HG03469 (cell line): ENCODE measurements around the gene OR2B6.
"Not testable (repeated sequence)": the region's sequence is repeated elsewhere in the genome, so short reads cannot be mapped to it uniquely, and the experiment has no call there.

Experiments
- ATAC-seq: cut with Tn5 transposase; IDR thresholded peaks from one replicate; pipeline ENCODE4 v1.9.1; 2021; ENCODE audit warnings: mild to moderate bottlenecking, moderate library complexity, moderate number of reproducible peaks; ENCODE audit not compliant: unreplicated experiment

Gene OR2B6

DNA sequence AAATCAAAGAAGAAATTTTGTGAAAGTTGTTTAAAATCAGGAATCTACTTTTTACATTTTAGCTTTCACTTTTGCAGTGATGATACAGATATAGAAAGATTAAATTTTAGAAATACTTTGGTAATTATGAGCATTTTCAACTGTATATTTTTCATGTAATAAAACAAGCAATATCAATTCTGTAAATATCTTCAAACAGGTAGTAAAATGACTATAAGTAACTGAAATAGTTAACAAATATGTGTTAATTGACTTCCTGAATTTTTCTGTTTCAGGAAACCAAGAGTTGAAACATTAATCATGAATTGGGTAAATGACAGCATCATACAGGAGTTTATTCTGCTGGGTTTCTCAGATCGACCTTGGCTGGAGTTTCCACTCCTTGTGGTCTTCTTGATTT lies at the start of gene OR2B6:
OR2B6 (plus strand) TSS at position 301 of the 400 bp plus-strand sequence; CDS start at position 301, 0 bp downstream.
- ATAC-seq, result no peak

DNA sequence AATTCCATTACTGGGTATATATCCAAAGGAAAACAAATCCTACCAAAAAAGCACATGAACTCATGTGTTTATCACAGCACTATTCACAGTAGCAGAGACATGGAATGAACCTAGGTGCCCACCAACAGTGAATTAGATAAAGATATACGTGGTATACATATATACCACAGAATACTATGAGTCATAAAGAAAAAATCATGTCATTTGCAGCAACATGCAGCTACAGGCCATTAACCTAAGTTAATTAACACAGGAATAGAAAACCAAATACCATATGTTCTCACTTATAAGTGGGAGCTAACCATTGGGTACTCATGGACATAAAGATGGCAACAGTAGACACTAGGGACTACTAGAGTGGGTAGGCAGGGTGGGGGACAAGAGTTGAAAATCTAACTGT lies 49.0 kb upstream of the OR2B6 start:
- no peak for ATAC-seq

DNA sequence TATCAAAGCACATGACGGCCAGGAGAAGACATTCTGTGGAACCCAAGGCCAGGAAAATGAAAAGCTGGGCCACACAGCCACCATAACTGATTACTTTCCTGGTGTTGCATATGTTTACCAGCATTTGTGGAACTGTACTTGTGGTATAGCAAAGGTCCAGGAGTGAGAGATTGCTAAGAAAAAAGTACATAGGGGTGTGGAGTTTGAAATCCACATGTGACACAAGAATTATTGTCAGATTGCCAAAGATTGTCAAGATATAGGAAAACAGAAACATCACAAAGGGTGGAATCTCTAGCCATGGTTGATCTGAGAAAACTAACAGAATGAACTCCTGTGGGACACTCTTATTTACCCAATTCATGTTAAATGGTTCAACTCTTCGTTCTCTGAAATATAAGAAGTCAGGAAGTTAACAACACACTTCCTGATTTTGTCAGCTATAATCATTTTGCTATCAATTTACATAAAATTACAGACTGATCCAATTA lies 45.0 kb upstream of the OR2B6 start, which contains the start of gene OR2B2:
OR2B2 (minus strand) TSS at position 441 of the 491 bp plus-strand sequence; CDS start at position 364, 77 bp downstream.
- ATAC-seq, result no peak

DNA sequence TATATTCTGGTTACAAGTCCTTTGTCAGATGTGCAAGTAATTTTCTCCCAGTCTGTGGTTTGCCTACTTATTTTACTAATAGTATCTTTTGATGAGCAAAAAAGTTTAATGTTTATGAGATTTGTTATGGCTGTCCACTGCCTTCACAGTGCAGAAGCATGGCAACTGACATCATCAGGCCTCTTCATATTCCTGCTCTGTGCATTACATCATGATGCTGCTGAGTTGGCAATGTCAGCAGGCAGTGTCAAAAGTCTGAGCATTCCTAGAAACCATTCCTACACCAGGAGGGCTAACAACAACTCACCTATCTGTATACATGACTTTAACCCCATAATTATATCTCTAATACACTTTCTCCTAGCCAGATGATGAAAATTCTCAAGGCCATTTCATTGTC lies 34.1 kb upstream of the OR2B6 start:
- no peak for ATAC-seq

DNA sequence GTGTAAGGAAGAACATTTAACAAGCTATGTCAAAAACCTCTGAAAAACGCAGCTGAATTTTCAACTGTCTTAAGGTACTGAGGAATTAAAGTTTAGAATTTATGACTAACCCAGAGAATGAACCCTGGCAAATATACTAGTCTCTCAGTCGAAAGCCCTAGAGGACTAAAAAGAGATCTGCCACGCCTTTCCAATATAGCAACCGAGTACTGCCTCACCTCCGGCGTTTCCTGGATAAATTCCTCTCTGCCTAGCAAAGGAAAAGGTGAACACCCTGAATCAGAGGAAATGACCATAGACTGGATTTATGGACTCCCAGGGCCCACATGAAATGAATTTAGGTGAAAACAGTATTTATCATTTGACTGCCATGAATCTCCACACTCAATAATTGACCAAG lies 32.9 kb upstream of the OR2B6 start:
- no peak for ATAC-seq

DNA sequence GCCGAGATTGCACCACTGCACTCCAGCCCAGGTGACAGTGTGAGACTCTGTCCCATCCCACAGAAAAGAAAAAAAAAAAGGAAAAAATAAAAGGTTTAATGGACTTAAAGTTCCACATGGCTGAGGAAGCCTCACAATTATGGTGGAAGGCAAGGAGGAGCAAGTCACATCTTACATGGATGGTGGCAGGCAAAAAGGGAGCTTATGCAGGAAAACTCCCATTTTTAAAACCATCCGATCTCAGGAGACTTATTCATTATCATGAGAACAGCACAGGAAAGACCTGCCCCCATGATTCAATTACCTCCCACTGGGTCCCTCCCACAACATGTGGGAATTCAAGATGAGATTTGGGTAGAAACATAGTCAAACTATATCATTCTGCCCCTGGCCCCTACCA lies 29.0 kb upstream of the OR2B6 start:
- not testable (repeated sequence) for ATAC-seq

DNA sequence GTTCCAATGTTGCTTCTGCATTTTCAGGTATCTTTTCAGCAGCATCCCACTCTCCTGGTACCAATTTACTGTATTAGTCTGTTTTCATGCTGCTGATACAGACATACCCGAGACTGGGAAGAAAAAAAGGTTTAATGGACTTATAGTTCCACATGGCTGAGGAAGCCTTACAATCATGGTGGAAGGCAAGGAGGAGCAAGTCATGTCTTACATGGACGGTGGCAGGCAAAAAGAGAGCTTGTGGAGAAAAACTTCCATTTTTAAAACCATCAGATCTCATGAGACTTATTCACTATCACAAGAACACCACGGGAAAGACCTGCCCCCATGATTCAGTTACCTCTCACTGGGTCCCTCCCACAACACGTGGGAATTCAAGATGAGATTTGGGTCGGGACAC lies 27.1 kb upstream of the OR2B6 start:
- not testable (repeated sequence) for ATAC-seq

DNA sequence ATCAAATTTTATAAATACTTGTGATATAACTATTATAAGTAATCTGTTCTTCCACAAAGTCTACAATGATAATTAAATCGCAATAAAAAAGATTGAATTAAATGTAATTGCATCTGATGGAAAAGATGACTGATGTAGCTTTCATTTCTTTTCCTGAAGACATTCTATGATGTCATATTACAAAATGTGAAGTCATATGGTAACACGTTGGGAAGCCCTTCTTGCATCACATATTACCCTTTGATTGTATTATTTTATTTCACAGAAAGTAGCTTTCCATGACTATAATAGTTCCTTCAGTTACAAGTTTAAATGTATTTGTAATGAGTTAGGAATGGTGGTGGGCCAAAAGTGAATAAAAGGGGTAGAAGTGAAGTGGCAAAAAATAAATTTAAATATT lies 25.8 kb upstream of the OR2B6 start:
- no peak for ATAC-seq

DNA sequence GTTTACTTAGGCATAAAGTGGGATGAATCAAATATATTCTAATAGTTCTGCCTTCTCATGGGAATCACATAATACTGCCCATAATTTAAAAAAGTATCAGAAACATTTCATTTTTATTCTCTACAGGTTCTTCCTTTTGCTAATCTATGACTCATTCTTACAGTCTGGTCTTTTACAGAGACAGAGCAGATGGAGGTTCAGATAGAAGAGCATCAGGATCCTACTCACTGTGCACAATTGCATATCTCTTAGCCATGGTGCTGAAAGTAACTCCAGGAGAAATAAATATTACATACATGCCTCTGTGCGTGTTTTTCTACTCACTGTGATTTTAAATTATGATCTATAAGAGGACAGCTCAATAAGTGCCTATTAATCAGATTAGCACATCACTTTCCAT lies 16.3 kb upstream of the OR2B6 start:
- no peak for ATAC-seq

DNA sequence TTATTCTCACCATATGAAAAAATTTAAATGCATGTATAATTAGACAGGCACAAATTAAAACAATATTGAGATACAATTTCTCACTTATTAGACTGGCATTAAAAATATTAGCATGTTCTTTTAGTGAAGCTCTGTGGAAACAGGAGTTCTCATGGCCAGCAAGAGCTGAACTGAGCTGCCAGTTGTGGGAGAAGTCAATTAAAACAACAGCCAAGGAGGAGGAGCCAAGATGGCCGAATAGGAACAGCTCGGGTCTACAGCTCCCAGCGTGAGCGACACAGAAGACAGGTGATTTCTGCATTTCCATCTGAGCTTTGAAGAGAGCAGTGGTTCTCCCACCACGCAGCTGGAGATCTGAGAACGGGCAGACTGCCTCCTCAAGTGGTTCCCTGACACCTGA lies 14.0 kb upstream of the OR2B6 start:
- not testable (repeated sequence) for ATAC-seq

DNA sequence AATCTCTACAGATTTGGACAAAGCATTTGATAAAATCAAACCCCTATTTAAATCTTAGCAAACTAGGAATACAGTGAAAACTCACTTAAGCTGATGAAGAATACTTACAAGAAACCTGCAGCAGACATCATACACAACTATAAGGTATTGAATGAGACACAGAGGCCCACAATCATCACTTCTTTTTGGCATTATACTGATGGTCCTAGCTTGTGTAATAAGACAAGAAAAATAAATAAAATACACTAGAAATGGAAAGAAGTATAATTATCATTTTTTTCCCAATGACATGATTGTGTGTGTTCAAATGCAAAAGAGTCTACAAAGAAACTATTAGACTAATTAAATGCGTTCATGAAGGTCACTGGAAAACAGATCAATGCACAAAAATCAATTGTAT lies 8.8 kb upstream of the OR2B6 start:
- ATAC-seq, result no peak

DNA sequence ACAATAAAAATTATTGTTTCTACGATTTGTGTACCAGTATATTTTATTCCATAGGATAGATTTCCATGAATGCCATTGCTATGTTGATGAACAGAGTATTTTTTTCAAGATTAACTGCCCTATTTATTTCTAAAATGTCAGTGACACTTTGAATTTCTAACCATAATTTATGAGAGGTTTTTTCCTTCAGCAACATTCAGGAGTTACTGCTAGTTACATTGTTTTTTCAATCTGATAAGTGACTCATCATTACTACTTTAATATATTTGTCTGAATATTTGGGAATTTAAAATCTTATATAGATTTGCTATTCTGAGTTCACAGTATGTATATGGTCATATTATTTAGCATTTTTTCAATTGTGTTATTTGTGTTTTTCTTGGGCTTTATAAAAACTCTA lies 6.0 kb upstream of the OR2B6 start:
- ATAC-seq, result no peak

DNA sequence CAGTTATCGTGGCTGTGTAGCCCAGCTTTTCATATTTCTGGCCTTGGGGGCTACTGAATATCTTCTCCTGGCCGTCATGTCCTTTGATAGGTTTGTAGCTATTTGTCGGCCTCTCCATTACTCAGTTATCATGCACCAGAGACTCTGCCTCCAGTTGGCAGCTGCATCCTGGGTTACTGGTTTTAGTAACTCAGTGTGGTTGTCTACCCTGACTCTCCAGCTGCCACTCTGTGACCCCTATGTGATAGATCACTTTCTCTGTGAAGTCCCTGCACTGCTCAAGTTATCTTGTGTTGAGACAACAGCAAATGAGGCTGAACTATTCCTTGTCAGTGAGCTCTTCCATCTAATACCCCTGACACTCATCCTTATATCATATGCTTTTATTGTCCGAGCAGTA lies 475 bp downstream of the OR2B6 start:
- no peak for ATAC-seq

DNA sequence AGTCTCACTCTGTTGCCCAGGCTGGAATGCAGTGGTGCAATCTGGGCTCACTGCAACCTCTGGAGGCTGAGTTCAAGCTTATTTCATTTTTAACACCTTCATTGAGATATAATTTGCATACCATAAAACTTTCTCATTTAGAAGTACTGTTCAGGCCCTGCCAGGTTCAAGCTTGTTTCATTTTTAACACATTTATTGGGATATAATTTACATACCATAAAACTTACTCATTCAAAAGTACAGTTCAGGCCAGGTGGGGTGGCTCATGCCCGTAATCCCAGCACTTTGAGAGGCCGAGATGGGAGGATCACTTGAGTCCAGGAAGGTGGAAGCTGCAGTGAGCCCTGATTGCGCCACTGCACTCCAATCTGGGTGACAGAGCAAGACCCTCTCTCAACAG lies 5.5 kb downstream of the OR2B6 start:
- no peak for ATAC-seq

DNA sequence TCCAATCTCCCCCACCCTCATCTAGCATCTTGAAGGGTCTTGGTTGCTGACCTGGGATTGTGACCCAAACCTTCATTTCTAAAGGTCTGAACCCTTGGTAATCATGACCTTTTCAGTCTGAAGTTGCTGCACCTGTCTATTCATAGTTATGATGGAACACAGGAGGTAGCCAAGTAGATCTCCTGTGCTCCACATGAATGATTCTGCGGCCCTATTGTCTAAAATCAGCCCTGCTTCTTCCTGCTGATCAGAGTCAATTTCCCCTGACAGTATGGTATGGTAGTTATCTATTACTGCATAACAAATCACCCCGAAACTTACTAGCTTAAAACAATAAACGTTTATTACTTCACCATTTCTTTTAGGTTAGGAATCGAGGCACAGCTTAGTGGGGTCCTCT lies 9.0 kb downstream of the OR2B6 start:
- no peak for ATAC-seq

DNA sequence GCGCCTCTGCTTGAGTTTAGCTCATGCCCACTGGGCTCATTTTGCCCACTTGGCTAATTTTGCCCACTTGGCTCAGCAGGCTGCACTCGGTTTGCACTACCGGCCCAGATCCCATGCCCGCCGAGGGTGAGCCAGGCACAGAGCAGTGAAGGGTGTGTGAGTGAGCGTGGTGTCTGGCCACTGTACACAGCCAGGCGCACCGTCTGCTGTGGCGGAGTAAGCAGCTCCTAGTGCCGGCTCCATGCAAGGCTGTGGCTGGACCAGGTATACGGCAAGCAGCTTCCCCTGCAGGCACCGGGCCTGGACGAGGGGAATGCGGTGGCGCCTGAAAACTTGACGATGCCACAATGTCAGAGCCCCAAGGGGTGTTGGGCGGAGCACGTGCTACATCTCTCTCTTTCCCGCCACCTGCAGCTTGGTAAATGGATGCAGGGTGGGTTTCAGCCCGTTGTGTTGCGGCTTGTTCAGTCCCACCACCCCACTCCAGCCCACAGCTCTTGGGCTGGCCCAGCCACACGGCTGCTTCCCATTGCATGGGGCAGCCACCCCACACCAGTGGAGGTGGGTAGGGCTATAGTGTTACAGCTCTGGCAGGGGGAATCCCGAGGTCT lies 9.9 kb downstream of the OR2B6 start:
- no peak for ATAC-seq

DNA sequence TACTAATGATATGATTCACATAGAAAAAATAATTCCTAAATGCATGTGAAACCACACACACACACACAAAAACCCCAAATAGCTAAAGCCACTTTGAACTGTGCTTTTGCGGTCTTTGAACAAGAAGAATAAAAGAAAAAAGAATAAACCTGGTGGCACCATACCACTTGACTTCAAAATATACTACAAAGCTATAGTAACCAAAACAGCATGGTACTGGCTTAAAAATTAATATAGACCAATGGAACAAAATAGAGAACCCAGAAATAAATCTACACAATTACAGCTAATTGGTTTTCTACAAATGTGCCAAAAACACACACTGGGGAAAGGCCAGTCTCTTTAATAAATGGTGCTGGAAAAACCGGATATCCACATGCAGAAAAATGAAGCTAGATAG lies 13.4 kb downstream of the OR2B6 start:
- no peak for ATAC-seq

DNA sequence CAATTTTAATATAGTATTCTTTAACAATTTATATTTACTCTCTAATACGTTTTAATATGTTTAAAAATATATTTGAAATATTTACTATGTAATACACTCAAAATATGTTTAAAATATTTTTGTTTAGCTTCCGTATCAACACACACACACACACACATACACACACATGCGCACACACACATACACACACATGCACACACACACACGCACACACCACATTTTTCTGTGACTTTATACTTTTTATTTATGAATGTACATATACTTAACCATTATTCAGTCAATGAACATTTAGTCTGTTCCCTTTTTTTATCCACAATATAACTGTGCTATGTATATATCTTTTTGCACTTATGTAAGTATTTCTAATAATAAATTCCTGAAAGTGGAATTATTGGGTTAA lies 15.7 kb downstream of the OR2B6 start:
- ATAC-seq, result no peak

DNA sequence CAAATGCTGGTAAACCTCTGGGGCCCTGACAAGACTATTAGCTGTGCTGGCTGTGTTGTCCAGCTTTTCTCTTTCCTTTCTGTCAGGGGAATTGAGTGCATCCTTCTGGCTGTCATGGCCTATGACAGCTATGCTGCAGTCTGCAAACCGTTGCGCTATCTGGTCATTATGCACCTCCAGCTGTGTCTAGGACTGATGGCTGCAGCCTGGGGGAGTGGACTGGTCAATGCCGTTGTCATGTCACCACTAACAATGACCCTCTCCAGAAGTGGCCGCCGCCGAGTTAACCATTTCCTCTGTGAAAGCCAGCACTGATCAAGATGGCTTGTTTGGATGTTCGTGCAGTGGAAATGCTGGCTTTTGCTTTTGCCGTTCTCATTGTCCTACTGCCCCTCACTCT lies 20.3 kb downstream of the OR2B6 start:
- no peak for ATAC-seq

DNA sequence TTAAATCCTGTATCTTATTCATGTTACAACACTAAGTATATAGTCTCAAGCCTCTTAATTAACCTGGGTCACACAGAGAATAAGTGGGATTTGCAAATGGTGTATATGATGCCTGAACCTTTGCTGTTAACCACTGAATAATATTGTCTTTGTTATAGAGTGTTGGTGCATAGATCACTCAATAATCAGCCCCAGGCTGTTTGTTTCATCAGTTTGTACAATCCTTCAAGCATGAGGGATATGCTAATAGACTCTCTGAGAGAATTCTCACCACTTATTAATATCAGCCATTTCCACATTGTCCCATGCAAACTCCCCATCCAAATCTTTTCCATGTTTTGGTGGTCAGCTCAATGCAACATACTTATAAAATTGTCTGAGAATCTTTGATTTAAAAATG lies 21.7 kb downstream of the OR2B6 start:
- ATAC-seq, result no peak

DNA sequence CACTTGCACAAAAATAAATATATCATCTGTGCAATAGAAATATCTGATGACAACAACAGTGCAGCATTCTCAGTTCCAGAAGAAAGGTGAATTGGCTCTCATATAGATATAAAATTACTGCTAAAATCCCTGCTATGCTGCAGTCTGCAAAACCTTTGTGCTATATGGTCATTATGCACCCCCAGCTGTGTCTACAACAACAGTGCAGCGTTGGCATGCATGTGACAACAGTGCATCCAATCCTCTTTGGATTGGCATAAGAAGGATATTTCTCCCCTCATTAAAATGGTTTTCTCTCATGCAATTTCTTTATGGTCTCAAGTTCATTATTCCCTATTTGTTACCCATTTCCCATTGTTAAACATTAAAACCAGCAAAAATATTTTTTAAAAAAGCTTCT lies 23.1 kb downstream of the OR2B6 start:
- ATAC-seq, result no peak

DNA sequence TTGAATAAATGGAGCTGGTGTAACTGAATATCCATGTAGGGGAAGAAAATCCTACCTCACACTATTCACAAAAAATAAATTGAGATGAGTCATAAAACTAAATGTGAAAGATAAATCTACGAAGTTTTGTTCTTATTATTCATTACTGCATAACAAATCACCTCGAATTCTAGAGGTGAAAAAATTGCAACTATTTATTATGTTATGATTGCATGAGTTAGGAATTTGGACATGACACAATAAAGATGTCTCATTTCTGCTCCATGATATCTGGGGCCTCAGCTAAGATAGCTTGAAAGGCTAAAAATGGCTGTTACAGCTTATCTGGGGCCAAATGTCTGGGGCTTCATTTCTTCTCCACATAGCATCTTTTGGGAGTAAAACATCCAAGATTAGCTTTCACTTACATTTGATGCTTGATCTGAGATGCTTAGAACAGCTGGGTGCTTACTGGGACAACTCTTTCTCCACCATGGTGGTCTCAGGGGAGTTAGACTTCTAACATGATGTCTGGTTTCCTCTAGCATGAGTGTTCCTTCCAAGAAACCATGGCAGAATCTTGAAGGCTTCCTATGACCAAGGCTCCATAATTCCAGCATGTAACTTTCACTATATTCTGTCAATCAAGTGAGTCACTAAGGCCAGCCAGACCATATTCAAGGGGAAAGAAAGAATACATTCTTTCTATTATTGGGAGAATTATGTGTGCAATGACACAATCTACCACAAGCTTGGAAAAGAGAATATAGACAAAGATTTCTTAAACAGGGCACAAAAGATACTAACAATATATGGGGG lies 30.1 kb downstream of the OR2B6 start:
- ATAC-seq, result no peak
